C4-2B (cell line): Measurements from ENCODE around the gene ZNF316.

Experiments used
- H3K27ac ChIP-seq: fragments of 450-650 bp; 2 replicates; pipeline ENCODE4 v1.5.1; 2017
- CTCF ChIP-seq: fragments of 450-650 bp; conservative IDR thresholded peaks from 2 replicates; pipeline ENCODE4 v1.5.1; 2017; ENCODE audit warnings: mild to moderate bottlenecking
- ZFX ChIP-seq: fragments of 450-650 bp; IDR thresholded peaks from 2 replicates; pipeline ENCODE4 v1.6.1; 2017

The ZNF316 gene

GRCh38 chr7:6648815-6649104 lies 11.6 kb downstream of the ZNF316 start:
- H3K27ac ChIP-seq, result no peak overlapping the region
- TF ChIP-seq ZFX (no peak), CTCF (no peak)

- H3K27ac ChIP-seq, result no peak overlapping the region
- TF ChIP-seq ZFX (no peak), CTCF (no peak)
Measured at GRCh38 chr7:6649241-6649961, 12.3 kb downstream of the ZNF316 start.

GRCh38 chr7:6650086-6650485 lies 13.0 kb downstream of the ZNF316 start:
- no peak for TF ChIP-seq CTCF
- TF ChIP-seq ZFX, result no peak
- no peak overlapping the region for H3K27ac ChIP-seq

- no peak for TF ChIP-seq CTCF
- H3K27ac ChIP-seq, result no peak overlapping the region
Measured at GRCh38 chr7:6650521-6651011, 13.4 kb downstream of the ZNF316 start.

- H3K27ac ChIP-seq, result no peak overlapping the region
- TF ChIP-seq CTCF, result no peak
- no peak for TF ChIP-seq ZFX
Measured at GRCh38 chr7:6651851-6652445, 14.8 kb downstream of the ZNF316 start.

- no peak for TF ChIP-seq ZFX
- TF ChIP-seq CTCF, result no peak
- no peak overlapping the region for H3K27ac ChIP-seq
Measured at GRCh38 chr7:6652446-6653011, 15.4 kb downstream of the ZNF316 start.
